HEK293 (cell line): ENCODE data around the gene CBS.
"Not testable (repeated sequence)": the region's sequence is repeated elsewhere in the genome, so short reads cannot be mapped to it uniquely, and the experiment has no call there.

Experiments used
- TCF7L2 ChIP-seq: IDR thresholded peaks from 2 replicates; pipeline ENCODE4 v1.6.1; 2011; ENCODE audit warnings: low read depth, mild to moderate bottlenecking, inconsistent platforms, low read length, moderate library complexity, borderline replicate concordance
- ZBTB7A ChIP-seq: fragments of 450-650 bp; formaldehyde crosslinking; IDR thresholded peaks from 2 replicates; pipeline ENCODE4 v1.5.1; 2016; ENCODE audit warnings: low read depth, missing biosample characterization, missing genetic modification characterization
- ZNF121 ChIP-seq: fragments of 450-650 bp; formaldehyde crosslinking; IDR thresholded peaks from 2 replicates; pipeline ENCODE4 v1.5.1; 2016; ENCODE audit warnings: missing biosample characterization, missing genetic modification characterization
- ZNF184 ChIP-seq: fragments of 450-650 bp; IDR thresholded peaks from 2 replicates; pipeline ENCODE4 v1.5.1; 2018; ENCODE audit warnings: missing biosample characterization, mild to moderate bottlenecking, missing genetic modification characterization
- ZNF274 ChIP-seq, 2 experiments: fragments of 200-500 bp in 1 of 2; fragments of 450-650 bp in 1 of 2; sonication (Bioruptor generic) in 1 of 2; formaldehyde crosslinking in 1 of 2; IDR thresholded peaks; 2 replicates each; pipeline versions ENCODE4 v1.5.1 to v1.6.1; 2014 to 2016; ENCODE audit warnings: borderline replicate concordance in 1 of 2, inconsistent platforms in 1 of 2, low read length in 1 of 2, missing biosample characterization in 1 of 2, missing genetic modification characterization in 1 of 2
- ZNF501 ChIP-seq: fragments of 450-650 bp; formaldehyde crosslinking; IDR thresholded peaks from 2 replicates; pipeline ENCODE4 v1.5.1; 2016; ENCODE audit warnings: missing biosample characterization, missing genetic modification characterization
- ZNF701 ChIP-seq: fragments of 450-650 bp; formaldehyde crosslinking; IDR thresholded peaks from 2 replicates; pipeline ENCODE4 v1.5.1; 2016; ENCODE audit warnings: missing biosample characterization, missing genetic modification characterization
- TF ChIP-seq, protein P1 (sequence below): fragments of 450-650 bp; formaldehyde crosslinking; IDR thresholded peaks from 2 replicates; pipeline ENCODE4 v1.5.1; 2016; ENCODE audit warnings: missing biosample characterization, missing genetic modification characterization
- TF ChIP-seq, protein P2 (sequence below): fragments of 450-650 bp; formaldehyde crosslinking; IDR thresholded peaks from 2 replicates; pipeline ENCODE4 v1.5.1; 2016; ENCODE audit warnings: missing biosample characterization, missing genetic modification characterization
- TF ChIP-seq, protein P3 (sequence below): IDR thresholded peaks from 2 replicates; pipeline ENCODE4 v1.6.1; 2011; ENCODE audit warnings: mild to moderate bottlenecking, low read depth, low read length, borderline replicate concordance
- TF ChIP-seq, protein P4 (sequence below): fragments of 450-650 bp; formaldehyde crosslinking; IDR thresholded peaks from 2 replicates; pipeline ENCODE4 v1.5.1; 2016; ENCODE audit warnings: missing biosample characterization, missing genetic modification characterization
- TF ChIP-seq, protein P5 (sequence below): fragments of 450-650 bp; formaldehyde crosslinking; IDR thresholded peaks from 2 replicates; pipeline ENCODE4 v1.5.1; 2016; ENCODE audit warnings: missing biosample characterization, missing genetic modification characterization
- TF ChIP-seq, protein P6 (sequence below): fragments of 450-650 bp; formaldehyde crosslinking; IDR thresholded peaks from 2 replicates; pipeline ENCODE4 v1.5.1; 2016; ENCODE audit warnings: missing biosample characterization, missing genetic modification characterization

DNA sequence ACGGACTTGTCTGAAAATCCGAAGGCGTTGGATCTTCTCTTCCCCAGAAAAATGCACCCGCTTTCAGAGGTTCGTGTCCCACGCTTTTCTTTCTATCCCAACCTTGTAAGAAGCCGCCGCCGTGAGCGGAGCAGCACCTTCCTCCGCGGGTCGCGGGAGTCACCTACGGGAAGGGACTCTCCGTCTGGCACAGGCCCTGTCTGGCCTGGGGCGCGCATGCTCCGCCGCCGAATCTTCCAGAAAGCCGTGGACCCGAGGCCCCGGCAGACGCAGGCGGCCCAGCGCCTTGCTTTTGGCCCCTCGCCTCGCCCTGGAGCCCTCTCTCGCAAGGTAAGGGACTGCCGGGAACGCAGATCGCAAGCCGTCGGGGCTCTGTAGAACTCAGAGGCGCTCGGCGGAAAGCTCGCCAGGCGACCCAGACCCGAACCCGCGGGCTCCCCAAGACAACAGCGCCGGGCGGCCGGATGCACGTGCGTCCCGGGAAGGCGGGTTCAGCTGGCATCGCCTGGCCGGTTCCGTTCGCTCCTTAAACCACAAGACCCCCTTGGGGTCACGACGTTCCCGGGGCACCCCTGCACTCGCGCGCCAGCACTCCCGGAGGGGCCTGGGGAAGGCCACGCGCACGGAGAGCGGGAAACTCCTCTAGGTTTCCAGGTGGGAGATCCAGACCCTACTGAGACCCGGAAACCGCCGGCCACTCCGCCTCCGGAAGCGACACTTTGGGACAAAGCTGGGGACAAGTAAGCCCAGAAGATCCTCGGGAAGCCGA is 1.1 kb downstream of the CBS start:
- TF ChIP-seq, protein P1, sequence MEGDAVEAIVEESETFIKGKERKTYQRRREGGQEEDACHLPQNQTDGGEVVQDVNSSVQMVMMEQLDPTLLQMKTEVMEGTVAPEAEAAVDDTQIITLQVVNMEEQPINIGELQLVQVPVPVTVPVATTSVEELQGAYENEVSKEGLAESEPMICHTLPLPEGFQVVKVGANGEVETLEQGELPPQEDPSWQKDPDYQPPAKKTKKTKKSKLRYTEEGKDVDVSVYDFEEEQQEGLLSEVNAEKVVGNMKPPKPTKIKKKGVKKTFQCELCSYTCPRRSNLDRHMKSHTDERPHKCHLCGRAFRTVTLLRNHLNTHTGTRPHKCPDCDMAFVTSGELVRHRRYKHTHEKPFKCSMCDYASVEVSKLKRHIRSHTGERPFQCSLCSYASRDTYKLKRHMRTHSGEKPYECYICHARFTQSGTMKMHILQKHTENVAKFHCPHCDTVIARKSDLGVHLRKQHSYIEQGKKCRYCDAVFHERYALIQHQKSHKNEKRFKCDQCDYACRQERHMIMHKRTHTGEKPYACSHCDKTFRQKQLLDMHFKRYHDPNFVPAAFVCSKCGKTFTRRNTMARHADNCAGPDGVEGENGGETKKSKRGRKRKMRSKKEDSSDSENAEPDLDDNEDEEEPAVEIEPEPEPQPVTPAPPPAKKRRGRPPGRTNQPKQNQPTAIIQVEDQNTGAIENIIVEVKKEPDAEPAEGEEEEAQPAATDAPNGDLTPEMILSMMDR (tag by site-specific recombination) = not testable (repeated sequence)
- TF ChIP-seq ZNF121 (tag by site-specific recombination); ZNF274 (IDR thresholded peaks at IDR 0.05; ENCODE audit: low read length); ZNF274 (tag by site-specific recombination; IDR thresholded peaks at IDR 0.05; ENCODE audit: borderline replicate concordance); ZNF501 (tag by site-specific recombination); TCF7L2; ZBTB7A; ZNF701 (tag by site-specific recombination); ZNF184: not testable (repeated sequence)
- TF ChIP-seq, protein P2, sequence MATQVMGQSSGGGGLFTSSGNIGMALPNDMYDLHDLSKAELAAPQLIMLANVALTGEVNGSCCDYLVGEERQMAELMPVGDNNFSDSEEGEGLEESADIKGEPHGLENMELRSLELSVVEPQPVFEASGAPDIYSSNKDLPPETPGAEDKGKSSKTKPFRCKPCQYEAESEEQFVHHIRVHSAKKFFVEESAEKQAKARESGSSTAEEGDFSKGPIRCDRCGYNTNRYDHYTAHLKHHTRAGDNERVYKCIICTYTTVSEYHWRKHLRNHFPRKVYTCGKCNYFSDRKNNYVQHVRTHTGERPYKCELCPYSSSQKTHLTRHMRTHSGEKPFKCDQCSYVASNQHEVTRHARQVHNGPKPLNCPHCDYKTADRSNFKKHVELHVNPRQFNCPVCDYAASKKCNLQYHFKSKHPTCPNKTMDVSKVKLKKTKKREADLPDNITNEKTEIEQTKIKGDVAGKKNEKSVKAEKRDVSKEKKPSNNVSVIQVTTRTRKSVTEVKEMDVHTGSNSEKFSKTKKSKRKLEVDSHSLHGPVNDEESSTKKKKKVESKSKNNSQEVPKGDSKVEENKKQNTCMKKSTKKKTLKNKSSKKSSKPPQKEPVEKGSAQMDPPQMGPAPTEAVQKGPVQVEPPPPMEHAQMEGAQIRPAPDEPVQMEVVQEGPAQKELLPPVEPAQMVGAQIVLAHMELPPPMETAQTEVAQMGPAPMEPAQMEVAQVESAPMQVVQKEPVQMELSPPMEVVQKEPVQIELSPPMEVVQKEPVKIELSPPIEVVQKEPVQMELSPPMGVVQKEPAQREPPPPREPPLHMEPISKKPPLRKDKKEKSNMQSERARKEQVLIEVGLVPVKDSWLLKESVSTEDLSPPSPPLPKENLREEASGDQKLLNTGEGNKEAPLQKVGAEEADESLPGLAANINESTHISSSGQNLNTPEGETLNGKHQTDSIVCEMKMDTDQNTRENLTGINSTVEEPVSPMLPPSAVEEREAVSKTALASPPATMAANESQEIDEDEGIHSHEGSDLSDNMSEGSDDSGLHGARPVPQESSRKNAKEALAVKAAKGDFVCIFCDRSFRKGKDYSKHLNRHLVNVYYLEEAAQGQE (tag by site-specific recombination) = not testable (repeated sequence)
- TF ChIP-seq, protein P3, sequence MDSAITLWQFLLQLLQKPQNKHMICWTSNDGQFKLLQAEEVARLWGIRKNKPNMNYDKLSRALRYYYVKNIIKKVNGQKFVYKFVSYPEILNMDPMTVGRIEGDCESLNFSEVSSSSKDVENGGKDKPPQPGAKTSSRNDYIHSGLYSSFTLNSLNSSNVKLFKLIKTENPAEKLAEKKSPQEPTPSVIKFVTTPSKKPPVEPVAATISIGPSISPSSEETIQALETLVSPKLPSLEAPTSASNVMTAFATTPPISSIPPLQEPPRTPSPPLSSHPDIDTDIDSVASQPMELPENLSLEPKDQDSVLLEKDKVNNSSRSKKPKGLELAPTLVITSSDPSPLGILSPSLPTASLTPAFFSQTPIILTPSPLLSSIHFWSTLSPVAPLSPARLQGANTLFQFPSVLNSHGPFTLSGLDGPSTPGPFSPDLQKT = not testable (repeated sequence)
- TF ChIP-seq, protein P4, sequence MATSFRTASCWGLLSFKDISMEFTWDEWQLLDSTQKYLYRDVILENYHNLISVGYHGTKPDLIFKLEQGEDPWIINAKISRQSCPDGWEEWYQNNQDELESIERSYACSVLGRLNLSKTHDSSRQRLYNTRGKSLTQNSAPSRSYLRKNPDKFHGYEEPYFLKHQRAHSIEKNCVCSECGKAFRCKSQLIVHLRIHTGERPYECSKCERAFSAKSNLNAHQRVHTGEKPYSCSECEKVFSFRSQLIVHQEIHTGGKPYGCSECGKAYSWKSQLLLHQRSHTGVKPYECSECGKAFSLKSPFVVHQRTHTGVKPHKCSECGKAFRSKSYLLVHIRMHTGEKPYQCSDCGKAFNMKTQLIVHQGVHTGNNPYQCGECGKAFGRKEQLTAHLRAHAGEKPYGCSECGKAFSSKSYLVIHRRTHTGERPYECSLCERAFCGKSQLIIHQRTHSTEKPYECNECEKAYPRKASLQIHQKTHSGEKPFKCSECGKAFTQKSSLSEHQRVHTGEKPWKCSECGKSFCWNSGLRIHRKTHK (tag by site-specific recombination) = not testable (repeated sequence)
- TF ChIP-seq, protein P5, sequence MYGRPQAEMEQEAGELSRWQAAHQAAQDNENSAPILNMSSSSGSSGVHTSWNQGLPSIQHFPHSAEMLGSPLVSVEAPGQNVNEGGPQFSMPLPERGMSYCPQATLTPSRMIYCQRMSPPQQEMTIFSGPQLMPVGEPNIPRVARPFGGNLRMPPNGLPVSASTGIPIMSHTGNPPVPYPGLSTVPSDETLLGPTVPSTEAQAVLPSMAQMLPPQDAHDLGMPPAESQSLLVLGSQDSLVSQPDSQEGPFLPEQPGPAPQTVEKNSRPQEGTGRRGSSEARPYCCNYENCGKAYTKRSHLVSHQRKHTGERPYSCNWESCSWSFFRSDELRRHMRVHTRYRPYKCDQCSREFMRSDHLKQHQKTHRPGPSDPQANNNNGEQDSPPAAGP = not testable (repeated sequence)
- TF ChIP-seq, protein P6, sequence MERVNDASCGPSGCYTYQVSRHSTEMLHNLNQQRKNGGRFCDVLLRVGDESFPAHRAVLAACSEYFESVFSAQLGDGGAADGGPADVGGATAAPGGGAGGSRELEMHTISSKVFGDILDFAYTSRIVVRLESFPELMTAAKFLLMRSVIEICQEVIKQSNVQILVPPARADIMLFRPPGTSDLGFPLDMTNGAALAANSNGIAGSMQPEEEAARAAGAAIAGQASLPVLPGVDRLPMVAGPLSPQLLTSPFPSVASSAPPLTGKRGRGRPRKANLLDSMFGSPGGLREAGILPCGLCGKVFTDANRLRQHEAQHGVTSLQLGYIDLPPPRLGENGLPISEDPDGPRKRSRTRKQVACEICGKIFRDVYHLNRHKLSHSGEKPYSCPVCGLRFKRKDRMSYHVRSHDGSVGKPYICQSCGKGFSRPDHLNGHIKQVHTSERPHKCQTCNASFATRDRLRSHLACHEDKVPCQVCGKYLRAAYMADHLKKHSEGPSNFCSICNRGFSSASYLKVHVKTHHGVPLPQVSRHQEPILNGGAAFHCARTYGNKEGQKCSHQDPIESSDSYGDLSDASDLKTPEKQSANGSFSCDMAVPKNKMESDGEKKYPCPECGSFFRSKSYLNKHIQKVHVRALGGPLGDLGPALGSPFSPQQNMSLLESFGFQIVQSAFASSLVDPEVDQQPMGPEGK (tag by site-specific recombination) = not testable (repeated sequence)
